SK-N-SH treated with all-trans-retinoic acid at 6 μM for 48 hours (cell line): ENCODE measurements around the gene AEBP1.

Experiments used
- ATAC-seq: fragments of 200-7000 bp; cut with Tn5 transposase; 3 replicates; pipeline ENCODE4 v1.9.1; 2020; ENCODE audit warnings: mild to moderate bottlenecking, moderate library complexity
- BACH2 ChIP-seq: fragments of 250-450 bp; sonication (Bioruptor Pico); IDR thresholded peaks from 2 replicates; pipeline ENCODE4 v1.9.0; 2021; ENCODE audit warnings: mild to moderate bottlenecking, borderline replicate concordance
- CREB5 ChIP-seq: fragments of 250-450 bp; sonication (Bioruptor Pico); IDR thresholded peaks from 2 replicates; pipeline ENCODE4 v1.5.1; 2020; ENCODE audit warnings: low read depth, mild to moderate bottlenecking, moderate library complexity
- CSDC2 ChIP-seq: fragments of 250-450 bp; sonication (Bioruptor Pico); IDR thresholded peaks from 2 replicates; pipeline ENCODE4 v1.5.0; 2020; ENCODE audit warnings: mild to moderate bottlenecking, moderate library complexity
- CSRNP3 ChIP-seq: fragments of 250-450 bp; sonication (Bioruptor Pico); IDR thresholded peaks from 2 replicates; pipeline ENCODE4 v1.5.1; 2021; ENCODE audit warnings: mild to moderate bottlenecking, moderate library complexity
- ESRRG ChIP-seq: fragments of 250-450 bp; sonication (Bioruptor Pico); IDR thresholded peaks from 2 replicates; pipeline ENCODE4 v1.6.1; 2021; ENCODE audit warnings: mild to moderate bottlenecking
- ISL1 ChIP-seq: fragments of 250-450 bp; sonication (Bioruptor Pico); IDR thresholded peaks from 2 replicates; pipeline ENCODE4 v2.1.2; 2022; ENCODE audit warnings: mild to moderate bottlenecking, moderate library complexity
- OSR1 ChIP-seq: fragments of 250-450 bp; sonication (Bioruptor Pico); IDR thresholded peaks from 2 replicates; pipeline ENCODE4 v1.8.0; 2022; ENCODE audit warnings: moderate library complexity, mild to moderate bottlenecking, inconsistent platforms
- PATZ1 ChIP-seq: fragments of 250-450 bp; sonication (Bioruptor Pico); IDR thresholded peaks from 2 replicates; pipeline ENCODE4 v1.8.0; 2020; ENCODE audit warnings: mild to moderate bottlenecking, moderate library complexity, borderline replicate concordance
- POU6F1 ChIP-seq: fragments of 250-450 bp; sonication (Bioruptor Pico); IDR thresholded peaks from 2 replicates; pipeline ENCODE4 v1.8.0; 2021; ENCODE audit warnings: low read depth, mild to moderate bottlenecking, moderate library complexity, borderline replicate concordance
- RARB ChIP-seq: fragments of 250-450 bp; sonication (Bioruptor Pico); IDR thresholded peaks from 2 replicates; pipeline ENCODE4 v1.8.0; 2021; ENCODE audit warnings: mild to moderate bottlenecking, moderate library complexity
- SNAI2 ChIP-seq: fragments of 250-450 bp; sonication (Bioruptor Pico); IDR thresholded peaks from 2 replicates; pipeline ENCODE4 v1.5.0; 2020; ENCODE audit warnings: mild to moderate bottlenecking, moderate library complexity
- TCF4 ChIP-seq: fragments of 250-450 bp; sonication (Bioruptor Pico); IDR thresholded peaks from 2 replicates; pipeline ENCODE4 v1.8.0; 2021; ENCODE audit warnings: mild to moderate bottlenecking, moderate library complexity, borderline replicate concordance
- TOX ChIP-seq: fragments of 250-450 bp; sonication (Bioruptor Pico); IDR thresholded peaks from 2 replicates; pipeline ENCODE4 v1.8.0; 2021; ENCODE audit warnings: mild to moderate bottlenecking, moderate library complexity, borderline replicate concordance
- TSHZ2 ChIP-seq: fragments of 250-450 bp; sonication (Bioruptor Pico); IDR thresholded peaks from 2 replicates; pipeline ENCODE4 v1.5.0; 2020; ENCODE audit warnings: mild to moderate bottlenecking, moderate library complexity
- ZC3H10 ChIP-seq: fragments of 250-450 bp; sonication (Bioruptor Pico); IDR thresholded peaks from 2 replicates; pipeline ENCODE4 v1.5.1; 2021; ENCODE audit warnings: mild to moderate bottlenecking, moderate library complexity
- ZFP3 ChIP-seq: fragments of 250-450 bp; sonication (Bioruptor Pico); IDR thresholded peaks from 2 replicates; pipeline ENCODE4 v1.5.0; 2020; ENCODE audit warnings: mild to moderate bottlenecking, moderate library complexity
- ZFP30 ChIP-seq: fragments of 450-650 bp; formaldehyde crosslinking; IDR thresholded peaks from 2 replicates; pipeline ENCODE4 v1.5.0; 2022; ENCODE audit warnings: mild to moderate bottlenecking, moderate library complexity
- ZNF565 ChIP-seq: fragments of 450-650 bp; formaldehyde crosslinking; conservative IDR thresholded peaks from 2 replicates; pipeline ENCODE4 v1.5.0; 2020; ENCODE audit warnings: low read depth, mild to moderate bottlenecking, moderate library complexity
- ZNF70 ChIP-seq: fragments of 450-650 bp; formaldehyde crosslinking; IDR thresholded peaks from 2 replicates; pipeline ENCODE4 v1.5.0; 2020; ENCODE audit warnings: mild to moderate bottlenecking, moderate library complexity

Gene AEBP1

GRCh38 chr7:44150466-44150832 lies 46.3 kb downstream of the AEBP1 start:
- no peak for TF ChIP-seq ZNF565 (CRISPR knock-in tag)
- no peak for TF ChIP-seq RARB
- TF ChIP-seq CSDC2 (CRISPR knock-in tag), result no peak
- TF ChIP-seq BACH2 (CRISPR knock-in tag), result no peak
- TF ChIP-seq CSRNP3 (CRISPR knock-in tag), result no peak
- TF ChIP-seq TCF4 (CRISPR knock-in tag), result no peak
- TF ChIP-seq ISL1 (CRISPR knock-in tag), result no peak
- no peak for TF ChIP-seq OSR1 (CRISPR knock-in tag)
- no peak for TF ChIP-seq CREB5 (CRISPR knock-in tag)
- TF ChIP-seq ZNF70 (CRISPR knock-in tag), result no peak
- TF ChIP-seq TOX (CRISPR knock-in tag), result no peak
- TF ChIP-seq, all 23 proteins: peak for 0
- no peak for ATAC-seq

GRCh38 chr7:44150966-44151941 lies 47.1 kb downstream of the AEBP1 start:
- TF ChIP-seq ESRRG, result no peak
- no peak for TF ChIP-seq ISL1 (CRISPR knock-in tag)
- TF ChIP-seq ZFP30 (CRISPR knock-in tag), result no peak
- no peak for TF ChIP-seq CSRNP3 (CRISPR knock-in tag)
- no peak for TF ChIP-seq BACH2 (CRISPR knock-in tag)
- TF ChIP-seq RARB, result no peak
- no peak for TF ChIP-seq TOX (CRISPR knock-in tag)
- no peak for TF ChIP-seq ZNF565 (CRISPR knock-in tag)
- TF ChIP-seq POU6F1 (CRISPR knock-in tag), result no peak
- TF ChIP-seq PATZ1, result no peak
- no peak for TF ChIP-seq TCF4 (CRISPR knock-in tag)
- TF ChIP-seq ZC3H10 (CRISPR knock-in tag), result no peak
- no peak for TF ChIP-seq OSR1 (CRISPR knock-in tag)
- no peak for ATAC-seq

GRCh38 chr7:44151956-44152355 lies 47.8 kb downstream of the AEBP1 start:
- TF ChIP-seq TSHZ2 (CRISPR knock-in tag) (no peak), ZNF70 (CRISPR knock-in tag) (no peak), TCF4 (CRISPR knock-in tag) (no peak), CREB5 (CRISPR knock-in tag) (no peak), RARB (no peak), ZFP3 (CRISPR knock-in tag) (no peak), SNAI2 (CRISPR knock-in tag) (no peak)
- ATAC-seq, result no peak
